ENCODE results near the gene PPFIA4.
"Not testable (repeated sequence)": the region's sequence is repeated elsewhere in the genome, so short reads cannot be mapped to it uniquely, and the experiment has no call there.

PPFIA4 gene

GRCh38 chr1:203017692-203018091 is 8.6 kb upstream of the PPFIA4 start:
- no peak for DNase-seq

- not testable (repeated sequence) for DNase-seq
These were observed 3.4 kb upstream of the PPFIA4 start for GRCh38 chr1:203022855-203023254.

DNA sequence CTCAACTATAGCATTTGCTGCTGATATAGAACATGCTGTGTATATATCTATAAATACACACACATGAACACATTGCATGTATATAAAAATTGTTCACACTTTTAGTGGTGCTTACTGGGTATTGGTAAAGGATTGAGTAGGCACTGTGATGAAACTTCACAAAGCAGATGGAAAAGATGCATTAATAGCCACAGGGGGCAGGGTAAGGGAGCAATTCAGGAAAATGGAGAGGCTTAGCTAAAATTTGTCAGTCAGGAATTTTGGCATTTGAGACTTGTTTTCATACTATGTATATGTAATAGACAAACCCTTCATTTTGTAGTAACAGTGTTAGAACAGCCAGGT is 633 bp upstream of the PPFIA4 start:
- DNase-seq, result no peak

- DNase-seq, result peak; percentile 15
These were observed 674 bp downstream of the PPFIA4 start for GRCh38 chr1:203026666-203027663.

GRCh38 chr1:203028067-203028783 is 1.9 kb downstream of the PPFIA4 start:
- no peak for DNase-seq

DNA sequence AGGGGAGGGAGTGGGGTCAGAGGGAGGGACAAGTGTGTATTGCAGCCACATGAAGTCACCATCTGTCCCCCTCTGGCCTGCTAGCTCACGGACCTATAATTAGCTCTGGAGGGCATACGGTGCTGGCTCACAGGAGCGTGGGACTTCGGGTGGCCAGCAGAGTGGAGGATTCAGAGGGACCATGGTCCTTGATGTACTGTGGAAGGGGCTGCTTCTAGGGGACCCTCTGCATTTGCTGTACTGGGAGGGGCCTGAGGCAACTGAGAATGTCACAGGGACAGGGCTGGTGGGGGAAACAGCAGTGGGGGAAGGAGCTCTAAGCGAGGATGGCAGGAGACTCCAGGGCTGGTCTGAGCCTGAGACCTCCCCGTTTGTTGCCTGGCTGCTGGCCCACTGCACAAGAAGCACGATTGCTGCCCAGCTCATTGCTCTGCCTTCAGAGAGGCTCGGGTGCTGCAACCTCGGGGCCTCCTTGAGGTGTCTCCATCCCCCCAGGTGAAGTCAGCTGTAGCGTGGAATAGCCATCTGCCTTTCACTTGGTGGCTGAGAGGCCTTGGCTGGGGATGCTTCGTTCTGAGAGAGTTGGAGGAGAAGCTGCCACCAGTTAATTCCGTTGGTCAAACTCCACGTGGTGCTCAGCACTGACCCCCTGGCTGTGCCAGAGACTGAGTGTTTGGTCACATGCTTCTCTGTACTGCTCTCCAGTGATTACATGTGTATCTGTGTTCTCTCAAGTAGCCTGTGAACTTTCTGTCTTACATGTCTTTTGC is 2.7 kb downstream of the PPFIA4 start:
- DNase-seq, result no peak

DNA sequence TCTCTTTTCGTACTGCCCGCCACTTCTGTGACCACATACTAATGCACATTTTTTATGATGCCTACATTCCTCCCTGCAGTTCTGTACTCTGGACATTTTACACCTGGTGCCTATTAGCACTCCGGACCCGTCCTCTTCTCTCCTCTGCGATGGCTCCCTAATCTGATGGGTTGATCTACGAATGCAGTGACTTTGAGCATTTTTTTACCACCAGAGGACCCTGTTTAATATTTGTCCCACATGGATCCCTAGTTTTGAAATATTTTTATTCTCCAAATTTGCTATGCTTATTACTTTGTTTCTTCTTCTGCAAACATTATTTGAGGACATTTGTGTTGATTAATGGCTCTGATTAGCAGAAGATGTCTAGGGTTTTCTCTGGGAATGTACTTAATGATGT is 5.2 kb downstream of the PPFIA4 start:
- DNase-seq, result no peak

GRCh38 chr1:203033287-203033686 is 7.0 kb downstream of the PPFIA4 start:
- no peak for DNase-seq

GRCh38 chr1:203033917-203034316 is 7.6 kb downstream of the PPFIA4 start:
- no peak for DNase-seq

GRCh38 chr1:203034422-203035110 is 8.3 kb downstream of the PPFIA4 start:
- DNase-seq, result no peak

DNA sequence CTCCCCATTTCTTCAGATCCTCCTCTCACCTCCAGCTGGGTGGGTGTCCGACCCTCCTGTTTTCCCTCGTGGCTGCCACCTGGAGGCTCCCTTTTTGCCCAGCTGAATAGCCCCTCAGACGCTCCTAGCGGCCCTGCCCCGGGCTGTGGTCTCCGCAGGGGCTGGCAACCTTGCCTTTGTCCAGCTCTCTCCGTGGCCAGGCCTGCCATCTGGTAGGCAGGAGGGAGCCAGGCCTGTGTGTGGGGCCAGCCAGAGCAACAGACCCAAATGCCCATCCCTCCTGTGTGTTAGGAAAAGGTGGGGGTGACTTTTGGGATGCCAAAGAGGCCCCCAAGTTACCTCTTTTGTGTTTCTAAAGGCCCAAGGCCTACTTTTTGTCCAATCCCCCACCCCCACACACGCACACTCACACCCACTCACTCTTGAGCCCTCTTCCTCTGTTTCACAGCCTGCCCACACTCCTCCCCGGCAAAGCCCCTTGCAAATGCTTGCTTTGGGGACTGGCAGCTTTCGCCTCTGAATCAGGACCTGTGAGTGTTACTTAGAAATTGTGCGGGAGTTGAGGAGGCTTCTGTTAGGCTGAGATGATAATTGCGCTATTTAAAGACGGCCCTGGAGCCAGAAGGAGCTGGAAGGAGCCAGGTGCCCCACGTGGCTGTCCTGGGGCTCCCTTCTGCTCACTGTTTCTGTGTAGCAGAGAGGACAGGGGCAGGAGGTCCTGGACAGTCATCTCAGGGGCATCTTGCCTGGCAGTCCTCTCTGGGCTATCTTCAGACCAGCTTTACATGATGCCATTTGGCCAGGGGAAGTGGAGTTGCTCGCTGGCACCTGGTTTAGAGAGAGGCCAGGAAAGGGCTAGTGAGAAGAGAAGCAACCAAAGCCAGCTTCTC is 9.1 kb downstream of the PPFIA4 start:
- DNase-seq, result no peak

- DNase-seq, result no peak
These were observed 9.8 kb downstream of the PPFIA4 start for GRCh38 chr1:203036135-203036534.

DNA sequence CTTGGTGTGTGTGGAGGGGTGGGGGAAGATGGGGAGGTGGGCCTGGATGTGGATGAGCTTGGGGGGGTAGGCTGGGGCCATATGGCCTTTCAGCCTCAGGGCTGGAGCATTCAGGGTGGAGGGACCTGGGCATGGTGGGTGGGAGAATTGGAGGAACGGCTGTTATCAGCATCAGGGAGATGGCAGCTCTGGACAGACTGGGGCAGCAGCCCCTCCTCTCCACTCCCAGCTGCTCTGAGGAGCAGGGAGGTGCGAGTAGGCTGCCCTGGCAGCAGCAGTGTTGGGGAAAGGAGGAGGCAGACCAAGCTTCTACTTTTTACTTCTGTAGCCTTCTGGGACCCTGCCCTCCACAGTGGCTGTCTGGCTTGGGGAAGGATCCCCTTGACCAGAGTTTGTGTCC is 10.2 kb downstream of the PPFIA4 start:
- no peak for DNase-seq

DNA sequence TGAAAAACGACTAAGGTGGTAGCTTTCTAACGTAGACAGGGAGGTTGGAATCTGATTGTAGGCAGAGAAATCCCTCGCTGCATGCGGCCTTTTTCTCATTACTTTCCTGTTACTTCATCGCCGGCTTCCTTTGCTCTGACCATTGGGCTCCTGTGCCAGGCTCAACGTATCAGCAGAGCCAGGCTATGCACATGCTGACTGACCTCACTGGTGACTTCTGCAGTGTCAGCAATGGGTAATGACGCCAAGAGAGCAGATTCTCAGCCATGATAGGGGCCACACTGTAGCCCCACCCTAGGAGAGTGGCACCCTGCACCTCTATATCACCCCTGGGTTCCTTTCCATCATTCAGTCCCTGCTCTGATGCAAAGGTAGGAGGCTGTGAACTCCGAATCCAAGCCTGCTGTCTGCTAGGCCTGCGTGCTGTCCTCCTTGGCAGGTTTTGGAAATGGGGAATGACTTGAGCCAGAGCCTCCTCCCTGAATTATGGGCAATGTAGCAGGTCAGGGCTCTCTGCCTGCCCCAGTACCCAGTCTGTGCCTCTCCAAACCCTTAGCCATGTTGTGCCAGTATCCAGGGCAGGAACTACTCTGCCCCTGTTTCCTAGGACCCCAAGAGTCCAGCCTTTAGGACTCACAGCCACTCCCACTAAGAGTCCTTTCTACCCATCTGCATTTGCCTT is 11.4 kb downstream of the PPFIA4 start:
- no peak for DNase-seq

DNA sequence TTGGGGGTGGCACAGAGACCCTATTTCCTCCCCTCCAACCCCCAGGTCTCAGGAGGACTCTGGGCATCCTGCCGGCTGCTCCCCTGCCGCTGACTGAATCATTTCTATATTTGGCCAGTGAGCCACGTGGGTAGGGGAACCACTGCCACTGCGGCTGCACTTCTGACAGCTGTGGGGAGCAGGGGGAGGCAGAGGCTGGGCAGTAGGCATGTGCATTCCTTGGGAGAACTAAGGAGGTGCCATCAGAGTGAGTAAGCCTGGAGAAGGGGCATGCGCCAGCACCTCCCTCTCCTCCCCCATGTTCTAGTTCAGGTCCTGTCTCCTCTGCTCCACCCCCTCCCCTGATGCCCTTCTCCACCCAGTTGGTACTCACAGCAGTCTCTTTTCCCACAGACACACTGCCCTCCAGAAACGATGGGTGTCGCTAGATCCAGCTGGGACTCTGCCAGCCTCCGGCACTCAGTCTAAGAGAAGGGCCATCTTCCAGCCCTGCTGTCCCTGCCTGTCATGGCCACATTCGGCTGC is 12.0 kb downstream of the PPFIA4 start:
- no peak for DNase-seq

GRCh38 chr1:203038891-203039608 is 12.8 kb downstream of the PPFIA4 start:
- DNase-seq, result peak; percentile 45

- DNase-seq, result no peak
These were observed 13.6 kb downstream of the PPFIA4 start for GRCh38 chr1:203039609-203040512.

DNA sequence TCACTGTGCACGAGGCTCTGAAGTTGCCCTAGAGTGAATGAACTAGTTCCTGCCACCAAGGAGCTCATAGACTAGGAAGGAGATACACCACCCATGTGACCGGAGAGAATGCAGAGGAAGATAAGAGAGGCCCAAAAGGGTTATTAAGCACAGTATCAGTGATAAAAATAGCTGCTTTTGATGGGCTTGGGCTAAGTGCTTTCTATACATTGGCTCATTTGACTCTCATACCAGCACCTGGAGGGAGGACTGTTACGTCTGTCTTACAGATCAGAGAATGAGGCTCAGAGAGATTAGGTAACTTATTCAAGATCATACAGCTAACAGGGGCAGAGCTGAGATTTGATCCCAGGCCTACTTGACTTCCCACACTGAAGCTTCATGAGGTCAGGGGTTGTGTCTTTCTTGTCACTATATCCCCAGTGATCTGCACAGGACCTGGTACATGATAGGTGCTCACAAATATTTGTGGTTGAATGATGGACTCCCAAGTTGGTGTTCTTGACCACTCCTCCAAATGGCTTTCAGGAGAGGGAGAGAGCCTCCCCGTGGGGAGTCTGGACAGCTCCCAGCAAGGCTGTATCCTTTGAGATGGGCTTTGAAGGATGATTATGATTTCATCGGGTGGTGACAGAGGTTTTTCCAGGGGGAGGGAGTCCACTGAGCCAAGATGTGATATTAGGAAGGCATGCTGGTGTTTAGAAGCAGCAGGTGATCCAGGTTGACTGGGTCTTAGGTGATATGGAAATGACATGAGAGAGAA is 14.4 kb downstream of the PPFIA4 start:
- no peak for DNase-seq

All from DMS79 treated with DMSO at 0.1 percent for 48 hours (cell line).